Inferior parietal cortex (tissue), 1 donor: ENCODE measurements around the gene OR4E1.
"Not testable (repeated sequence)": the region's sequence is repeated elsewhere in the genome, so short reads cannot be mapped to it uniquely, and the experiment has no call there.

Experiments
- DNase-seq: peaks from one replicate; pipeline ENCODE4 v3.0.0-alpha.2; 2016; ENCODE audit errors: extremely low spot score

Gene OR4E1

GRCh38 chr14:21653331-21653885 lies 20.2 kb downstream of the OR4E1 start, which contains the start of gene OR4E2:
Gene OR4E2, plus strand, starts transcription at chr14:21653835. Its CDS starts 11,248 bp downstream, at chr14:21665083.
- DNase-seq = no peak

DNA sequence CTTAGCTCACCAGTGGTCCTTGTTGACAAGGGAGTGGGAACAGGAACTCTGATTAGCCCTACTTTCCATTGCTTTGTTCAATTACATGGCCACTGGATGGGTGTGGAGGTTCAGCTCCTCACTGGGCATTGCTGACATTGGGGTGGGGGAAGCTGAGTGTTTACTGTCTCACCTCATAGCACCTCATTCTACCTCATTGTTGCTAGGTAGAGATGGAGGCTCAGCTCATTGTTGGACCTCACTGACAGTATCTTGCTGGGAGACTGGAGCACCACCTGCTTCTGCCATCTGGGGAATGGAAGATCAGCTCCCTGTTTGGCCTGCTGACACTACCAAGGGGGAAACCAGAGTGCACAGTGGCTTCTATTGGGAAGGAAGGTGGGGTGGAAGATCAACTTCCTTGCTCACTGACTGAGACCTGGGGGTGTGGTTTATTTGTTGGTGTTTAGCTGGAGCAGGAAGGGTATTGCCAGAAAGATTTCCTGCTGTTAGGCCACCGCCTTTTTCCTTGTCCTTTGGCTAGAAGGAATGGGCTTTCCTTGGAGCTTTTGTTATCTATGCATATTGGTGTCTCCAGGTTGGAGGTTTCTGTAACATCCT lies 21.3 kb downstream of the OR4E1 start:
- DNase-seq = no peak

GRCh38 chr14:21647380-21647779 lies 26.2 kb downstream of the OR4E1 start:
- DNase-seq = no peak

DNA sequence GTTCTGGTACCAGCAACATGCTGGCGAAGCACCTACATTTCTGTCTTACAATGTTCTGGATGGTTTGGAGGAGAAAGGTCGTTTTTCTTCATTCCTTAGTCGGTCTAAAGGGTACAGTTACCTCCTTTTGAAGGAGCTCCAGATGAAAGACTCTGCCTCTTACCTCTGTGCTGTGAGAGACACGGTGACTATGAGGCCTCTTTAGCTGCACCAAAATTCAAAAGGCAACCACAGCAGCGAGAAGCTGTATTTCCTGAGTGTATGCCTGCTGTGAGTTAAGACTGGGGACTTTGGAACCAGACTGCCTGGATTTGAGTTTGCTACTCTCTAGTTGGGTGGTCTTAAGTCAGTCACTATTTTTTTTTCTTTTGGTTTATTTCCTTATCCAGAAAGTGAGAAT lies 30.2 kb downstream of the OR4E1 start:
- DNase-seq = no peak

DNA sequence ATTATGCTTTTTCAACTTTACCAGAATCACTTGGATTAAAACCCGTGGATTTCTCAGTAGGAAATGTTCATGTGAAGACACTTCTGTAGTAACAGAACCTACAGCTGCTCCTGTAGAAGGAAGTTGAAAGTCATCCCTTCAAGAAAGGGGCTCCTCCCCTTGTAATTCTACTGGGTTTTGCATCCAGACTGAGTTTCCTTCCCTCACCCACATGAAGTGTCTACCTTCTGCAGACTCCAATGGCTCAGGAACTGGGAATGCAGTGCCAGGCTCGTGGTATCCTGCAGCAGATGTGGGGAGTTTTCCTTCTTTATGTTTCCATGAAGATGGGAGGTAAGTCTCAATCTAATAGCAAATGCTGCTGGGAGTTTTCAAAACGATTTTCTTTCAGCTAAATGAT lies 30.9 kb downstream of the OR4E1 start:
- DNase-seq = no peak

DNA sequence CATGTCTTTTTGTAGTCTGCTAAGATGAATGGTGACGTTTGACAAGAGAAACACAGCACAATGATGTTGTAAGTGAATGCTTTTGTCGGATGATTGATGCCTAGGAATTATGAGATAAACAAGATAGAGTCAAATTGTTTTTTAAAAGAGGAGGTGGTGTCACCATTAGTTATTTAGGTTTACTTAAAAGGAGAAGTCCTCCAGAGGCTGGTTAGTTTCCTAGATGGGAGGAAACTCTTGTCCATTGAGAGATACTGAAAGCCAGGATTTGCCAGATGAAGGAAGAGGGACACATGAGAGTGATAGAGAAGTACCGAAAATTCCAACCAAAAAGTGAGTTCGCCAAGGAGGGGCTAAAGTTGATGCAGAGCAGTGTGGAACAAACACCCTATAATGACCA lies 38.8 kb downstream of the OR4E1 start, which contains the start of gene OR10G2:
TSS of gene OR10G2 (minus strand) at position 101 of the 400 bp plus-strand sequence. CDS start at position 3, 98 bp downstream.
- no peak for DNase-seq

DNA sequence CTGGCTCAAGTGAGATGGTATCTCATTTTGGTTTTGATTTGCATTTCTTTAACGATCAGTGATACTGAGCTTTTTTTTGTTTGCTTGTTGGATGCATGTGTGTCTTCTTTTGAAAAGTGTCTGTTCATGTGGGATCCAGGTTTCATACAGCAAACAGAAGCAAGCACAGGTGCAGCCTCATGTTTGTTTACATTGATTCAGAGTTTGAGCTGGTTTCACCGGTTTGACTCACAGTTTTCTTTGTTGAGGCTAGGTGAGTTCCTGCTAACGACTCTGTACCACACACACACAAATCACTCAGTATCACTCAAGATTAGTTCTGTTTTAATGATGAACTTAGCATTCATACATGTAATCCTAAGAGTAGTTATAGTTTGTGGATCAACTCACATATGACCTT lies 42.5 kb downstream of the OR4E1 start:
- no peak for DNase-seq

DNA sequence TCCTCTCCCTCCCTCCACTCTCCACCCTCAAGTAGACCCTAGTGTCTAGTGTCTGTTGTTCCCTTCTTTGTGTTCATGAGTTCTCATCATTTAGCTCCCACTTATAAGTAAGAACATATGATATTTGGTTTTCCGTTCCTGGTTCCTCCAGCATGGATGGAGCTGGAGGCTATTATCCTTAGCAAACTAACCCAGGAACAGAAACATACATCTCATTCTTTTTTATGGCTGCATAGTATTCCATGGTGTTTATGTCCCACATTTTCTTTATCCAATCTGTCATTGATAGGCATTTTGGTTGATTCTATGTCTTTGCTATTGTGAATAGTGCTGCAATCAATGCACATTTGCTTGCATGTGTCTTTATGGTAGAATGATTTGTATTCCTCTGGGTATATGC lies 43.1 kb downstream of the OR4E1 start:
- not testable (repeated sequence) for DNase-seq

DNA sequence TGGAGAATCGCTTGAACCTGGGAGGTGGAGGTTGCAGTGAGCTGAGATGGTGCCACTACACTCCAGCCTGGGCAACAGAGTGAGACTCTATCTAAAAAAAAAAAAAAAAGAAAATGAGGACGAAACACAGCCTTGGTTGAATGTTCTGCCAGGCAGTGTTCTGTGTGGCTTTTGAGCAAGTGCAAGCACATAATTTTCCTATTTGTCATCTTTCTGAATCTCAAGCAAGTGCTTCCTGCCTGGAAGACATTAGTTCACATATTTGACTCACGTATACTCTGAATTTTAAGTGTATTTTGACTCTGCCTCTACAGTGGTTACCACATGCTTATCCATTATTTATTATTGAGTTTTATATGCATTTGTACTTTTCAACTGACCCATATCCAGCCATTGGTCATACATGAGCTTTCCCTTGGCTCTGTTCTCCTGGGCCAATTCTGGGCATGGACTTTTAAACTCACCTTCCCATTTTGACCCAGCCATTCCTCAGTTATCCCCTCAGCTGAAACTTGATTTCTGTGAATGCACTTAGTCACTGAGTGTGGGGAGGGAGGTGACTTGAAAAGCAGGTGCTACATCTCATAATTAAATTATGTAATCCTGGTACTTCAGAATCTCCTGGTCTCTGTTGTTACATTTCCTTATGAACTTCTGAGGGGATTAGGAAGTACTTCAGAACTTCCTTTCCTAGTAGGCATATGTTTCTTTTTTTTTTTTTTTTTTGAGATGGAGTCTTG lies 47.0 kb downstream of the OR4E1 start:
- no peak for DNase-seq
